Suprapubic skin (tissue), 4 donors: ENCODE results near the gene KLHL29. TPM values are rescaled to one million over a fixed set of nuclear protein-coding genes. Genes with fewer than 3 reads are reported as not detected.

Experiments
- DNase-seq, 2 donors: peaks; one replicate each; pipeline ENCODE4 v3.0.0-alpha.2; 2019; ENCODE audit warnings: low spot score in 2 of 2
- H3K27ac ChIP-seq: fragments of 200-600 bp; sonication (generic); one replicate; pipeline ENCODE4 v1.5.1; 2019
- H3K27me3 ChIP-seq: fragments of 200-600 bp; sonication (generic); one replicate; pipeline ENCODE4 v1.5.1; 2019
- H3K36me3 ChIP-seq: fragments of 200-600 bp; sonication (generic); one replicate; pipeline ENCODE4 v1.5.1; 2019
- H3K4me1 ChIP-seq: fragments of 200-600 bp; sonication (generic); one replicate; pipeline ENCODE4 v1.5.1; 2019
- H3K4me3 ChIP-seq: fragments of 200-600 bp; sonication (generic); one replicate; pipeline ENCODE4 v1.5.1; 2019; ENCODE audit warnings: mild to moderate bottlenecking
- H3K9me3 ChIP-seq: fragments of 200-600 bp; sonication (generic); one replicate; pipeline ENCODE4 v1.5.1; 2019
- EP300 ChIP-seq: sonication (generic); formaldehyde crosslinking; IDR thresholded peaks from one replicate; pipeline ENCODE4 v1.6.1; 2017; ENCODE audit warnings: antibody characterized with exemption
- POLR2A ChIP-seq, 2 donors: fragments of 450-650 bp; IDR thresholded peaks; one replicate each; pipeline ENCODE4 v1.6.1; 2017; ENCODE audit warnings: antibody characterized with exemption in 2 of 2, mild to moderate bottlenecking in 2 of 2, moderate library complexity in 2 of 2
- POLR2AphosphoS5 ChIP-seq, 3 donors: sonication (generic); formaldehyde crosslinking; IDR thresholded peaks; one replicate each; pipeline ENCODE4 v1.6.1; 2017; ENCODE audit warnings: antibody characterized with exemption in 3 of 3
- WGBS: methylation state at CpG from one replicate; pipeline ENCODE4 v1.1.5; 2018; 5-methylcytosine and 5-hydroxymethylcytosine counted together
- total RNA-seq, 4 donors: library from RNA; depleted of rRNA; stranded (reverse); fragments of >200 nt; gene quantifications; one replicate each; pipeline ENCODE4 v1.1.0, GENCODE V29; 2016
- TF ChIP-seq, protein P1 (sequence below), 2 donors: fragments of 200-600 bp in 1 of 2; fragments of 450-650 bp in 1 of 2; sonication (generic) in 1 of 2; IDR thresholded peaks; one replicate each; pipeline ENCODE4 v1.5.1; 2016 to 2019; ENCODE audit warnings: antibody characterized with exemption in 2 of 2, mild to moderate bottlenecking in 1 of 2, moderate library complexity in 1 of 2

The KLHL29 gene
- total RNA-seq, 4 donors from 2014 or later: 17.1 to 30.8 (median 20.7) TPM

DNA sequence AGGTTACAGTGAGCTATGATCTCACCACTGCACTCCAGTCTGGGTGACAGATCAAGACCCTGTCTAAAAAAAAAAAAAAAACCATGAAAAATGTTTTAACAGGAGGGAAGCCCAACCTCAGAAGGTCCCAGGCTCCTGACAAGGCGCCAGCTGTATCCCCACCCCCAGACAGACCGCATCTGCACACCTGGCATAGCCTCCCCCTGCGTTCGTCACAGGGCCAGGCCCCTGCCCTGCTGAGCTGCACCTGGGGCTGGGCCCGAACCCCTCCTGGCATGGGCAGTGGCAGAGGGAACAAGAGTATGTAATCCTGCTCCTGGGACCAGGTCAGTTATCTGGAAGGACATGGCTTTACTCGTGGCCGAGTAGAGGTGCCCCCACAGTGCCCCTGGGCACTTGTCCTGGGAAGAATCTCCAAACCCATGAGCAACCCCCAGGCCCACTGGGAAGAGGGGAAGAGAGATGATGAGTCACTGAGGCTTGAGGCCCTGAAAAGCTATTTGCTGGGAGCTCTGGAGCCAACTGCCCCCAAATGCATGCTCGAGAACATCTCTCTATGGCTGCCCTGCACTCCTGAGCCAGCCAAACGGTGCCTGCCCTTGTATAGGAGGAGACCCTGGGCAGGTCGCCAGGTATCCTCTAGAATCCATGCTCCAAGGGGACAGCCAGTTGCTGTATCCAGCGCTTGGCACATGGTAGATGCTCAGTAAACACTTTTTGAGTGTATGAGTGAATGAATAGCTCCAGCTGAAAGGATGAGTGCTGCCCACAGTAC is 276.5 kb downstream of the KLHL29 start:
- Histone ChIP-seq H3K27me3 (no peaks in the 10 kb centered on the region), H3K9me3 (no peaks in the 10 kb centered on the region), H3K36me3 (peaks cover 4% of the 10 kb centered on the region), H3K27ac (no peak overlapping the region), H3K4me1 (peaks cover 20% of the 10 kb centered on the region), H3K4me3 (no peak overlapping the region)
- no peak for DNase-seq
- WGBS: 85% methylated on average over 9 of the region's 11 CpGs
- TF ChIP-seq, protein P1, sequence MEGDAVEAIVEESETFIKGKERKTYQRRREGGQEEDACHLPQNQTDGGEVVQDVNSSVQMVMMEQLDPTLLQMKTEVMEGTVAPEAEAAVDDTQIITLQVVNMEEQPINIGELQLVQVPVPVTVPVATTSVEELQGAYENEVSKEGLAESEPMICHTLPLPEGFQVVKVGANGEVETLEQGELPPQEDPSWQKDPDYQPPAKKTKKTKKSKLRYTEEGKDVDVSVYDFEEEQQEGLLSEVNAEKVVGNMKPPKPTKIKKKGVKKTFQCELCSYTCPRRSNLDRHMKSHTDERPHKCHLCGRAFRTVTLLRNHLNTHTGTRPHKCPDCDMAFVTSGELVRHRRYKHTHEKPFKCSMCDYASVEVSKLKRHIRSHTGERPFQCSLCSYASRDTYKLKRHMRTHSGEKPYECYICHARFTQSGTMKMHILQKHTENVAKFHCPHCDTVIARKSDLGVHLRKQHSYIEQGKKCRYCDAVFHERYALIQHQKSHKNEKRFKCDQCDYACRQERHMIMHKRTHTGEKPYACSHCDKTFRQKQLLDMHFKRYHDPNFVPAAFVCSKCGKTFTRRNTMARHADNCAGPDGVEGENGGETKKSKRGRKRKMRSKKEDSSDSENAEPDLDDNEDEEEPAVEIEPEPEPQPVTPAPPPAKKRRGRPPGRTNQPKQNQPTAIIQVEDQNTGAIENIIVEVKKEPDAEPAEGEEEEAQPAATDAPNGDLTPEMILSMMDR (IDR thresholded peaks at IDR 0.05): no peak
- TF ChIP-seq POLR2AphosphoS5 (IDR thresholded peaks at IDR 0.05) (no peak), EP300 (no peak), POLR2A (IDR thresholded peaks at IDR 0.05) (no peak)

- TF ChIP-seq EP300: no peak
Observed at GRCh38 chr2:23662466-23662865, 277.5 kb downstream of the KLHL29 start.

GRCh38 chr2:23662941-23663920 is 278.3 kb downstream of the KLHL29 start:
- TF ChIP-seq POLR2AphosphoS5 (IDR thresholded peaks at IDR 0.05) (no peak), POLR2A (IDR thresholded peaks at IDR 0.05) (no peak), EP300 (no peak)
- TF ChIP-seq, protein P1 (IDR thresholded peaks at IDR 0.05): no peak
- peak overlapping the region; percentile 43 for H3K4me3 ChIP-seq
- H3K36me3 ChIP-seq: peaks cover 4% of the 10 kb centered on the region
- DNase-seq: no peak
- H3K4me1 ChIP-seq: peaks cover 19% of the 10 kb centered on the region
- no peak overlapping the region for H3K27ac ChIP-seq
- no peaks in the 10 kb centered on the region for H3K9me3 ChIP-seq
- H3K27me3 ChIP-seq: no peaks in the 10 kb centered on the region
- WGBS: 16% methylated on average over 45 of the region's 46 CpGs

More at GRCh38 chr2:23662466-23662865, 277.5 kb downstream of the KLHL29 start:
- H3K4me1 ChIP-seq: peaks cover 19% of the 10 kb centered on the region
- H3K27me3 ChIP-seq: no peaks in the 10 kb centered on the region
- peaks cover 4% of the 10 kb centered on the region for H3K36me3 ChIP-seq
- WGBS: 95% methylated on average over 6 of the region's 6 CpGs
- no peak for DNase-seq
- H3K27ac ChIP-seq: no peak overlapping the region
- no peaks in the 10 kb centered on the region for H3K9me3 ChIP-seq
- H3K4me3 ChIP-seq: no peak overlapping the region

- Histone ChIP-seq H3K4me3 (peak overlapping the region; percentile 43), H3K27ac (no peak overlapping the region), H3K9me3 (no peaks in the 10 kb centered on the region), H3K27me3 (no peaks in the 10 kb centered on the region), H3K36me3 (peaks cover 4% of the 10 kb centered on the region), H3K4me1 (peaks cover 28% of the 10 kb centered on the region)
- whole genome bisulfite sequencing: 43% methylated on average over 8 of the region's 9 CpGs
- TF ChIP-seq, protein P1 (IDR thresholded peaks at IDR 0.05): no peak
- TF ChIP-seq POLR2AphosphoS5 (IDR thresholded peaks at IDR 0.05): no peak
- no peak for TF ChIP-seq EP300
- no peak for TF ChIP-seq POLR2A (IDR thresholded peaks at IDR 0.05)
- no peak for DNase-seq
Observed at GRCh38 chr2:23664066-23664788, 279.2 kb downstream of the KLHL29 start.

GRCh38 chr2:23666241-23666979 is 281.4 kb downstream of the KLHL29 start:
- no peak overlapping the region for H3K27ac ChIP-seq
- H3K4me3 ChIP-seq: no peak overlapping the region
- 88% methylated on average over 12 of the region's 12 CpGs for WGBS
- DNase-seq: no peak
- no peaks in the 10 kb centered on the region for H3K27me3 ChIP-seq
- no peaks in the 10 kb centered on the region for H3K9me3 ChIP-seq
- TF ChIP-seq, protein P1 (IDR thresholded peaks at IDR 0.05): no peak
- TF ChIP-seq EP300 (no peak), POLR2AphosphoS5 (IDR thresholded peaks at IDR 0.05) (no peak), POLR2A (IDR thresholded peaks at IDR 0.05) (no peak)
- no peaks in the 10 kb centered on the region for H3K36me3 ChIP-seq
- H3K4me1 ChIP-seq: peaks cover 46% of the 10 kb centered on the region
